AG09319 (cell line): ENCODE measurements around the gene CTSD.

Experiments
- DNase-seq: peaks from one replicate; pipeline ENCODE4 v3.0.0-alpha.2; 2010; ENCODE audit warnings: low read depth; ENCODE audit errors: extremely low read depth
- CTCF ChIP-seq: IDR thresholded peaks from 2 replicates; pipeline ENCODE4 v1.5.1; 2011; ENCODE audit warnings: low read depth, mild to moderate bottlenecking, inconsistent platforms, low read length, moderate library complexity

Gene CTSD

DNA sequence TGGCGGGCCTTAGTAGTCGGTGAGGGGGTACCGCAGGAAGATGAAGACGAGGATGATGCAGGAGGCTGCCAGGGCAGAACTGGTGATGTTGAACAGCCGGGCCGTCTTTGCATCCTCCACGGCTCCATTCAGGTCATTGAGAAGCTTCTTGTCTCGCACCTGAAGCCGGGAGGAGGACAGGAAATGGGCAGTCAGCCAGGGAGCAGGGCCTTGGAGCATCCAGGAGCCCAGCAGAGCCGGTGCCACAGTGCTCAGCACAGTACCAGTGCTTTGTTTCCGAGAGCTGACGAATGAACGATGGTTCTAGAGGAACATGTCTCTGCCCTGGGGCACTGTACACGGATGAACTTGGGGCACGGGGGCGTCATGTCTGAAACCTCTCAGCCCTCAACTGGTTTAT lies 28.5 kb downstream of the CTSD start:
- no peak for TF ChIP-seq CTCF
- DNase-seq: no peak

DNA sequence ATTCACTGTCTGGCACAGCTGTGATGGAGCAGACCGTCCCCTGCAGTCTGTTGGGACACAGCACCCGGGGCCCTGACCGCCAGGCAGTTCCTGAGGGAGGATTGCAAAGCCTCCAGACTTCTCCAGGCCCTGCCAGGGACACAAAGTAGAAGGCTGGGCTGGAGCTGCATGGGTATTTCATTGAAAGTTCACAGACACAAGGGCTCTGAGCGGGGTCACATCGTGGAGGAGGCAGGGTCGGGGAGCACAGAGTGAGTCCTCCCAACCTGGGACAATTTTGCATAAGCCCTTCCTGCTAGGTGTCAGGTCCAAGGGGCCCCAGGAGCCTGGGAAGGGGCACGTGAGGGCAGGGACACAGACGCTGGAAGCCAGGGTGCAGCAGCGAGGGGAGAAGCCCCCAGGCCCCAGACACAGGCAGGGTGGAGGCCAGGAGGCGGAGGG lies 29.1 kb downstream of the CTSD start:
- no peak for DNase-seq
- TF ChIP-seq CTCF: no peak

GRCh38 chr11:1733716-1734640 lies 29.7 kb downstream of the CTSD start:
- no peak for DNase-seq
- no peak for TF ChIP-seq CTCF

- TF ChIP-seq CTCF: no peak
- no peak for DNase-seq
Observed at GRCh38 chr11:1733009-1733715, 30.6 kb downstream of the CTSD start.

GRCh38 chr11:1732418-1733008 lies 31.2 kb downstream of the CTSD start:
- TF ChIP-seq CTCF: no peak

DNA sequence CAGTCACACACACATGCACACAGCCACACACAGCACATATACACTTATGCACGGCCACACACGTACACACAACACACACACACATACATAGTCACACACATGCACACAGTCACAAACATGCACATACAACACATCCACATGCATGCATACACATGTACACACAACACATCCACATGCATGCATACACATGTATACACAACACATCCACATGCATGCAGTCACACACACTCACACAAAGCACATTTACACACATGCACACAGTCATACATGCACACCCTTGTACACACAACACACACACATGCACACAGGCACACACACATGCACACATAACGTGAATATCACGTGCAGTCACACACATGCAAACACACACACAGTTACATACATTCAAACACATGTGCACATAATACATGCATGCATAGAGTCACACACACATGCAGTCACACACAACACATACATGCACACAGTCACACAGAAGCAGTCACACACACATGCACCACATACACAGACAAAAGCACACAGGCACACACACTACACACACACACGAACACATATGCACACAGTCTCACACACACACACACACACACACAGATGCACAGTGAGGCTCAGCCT lies 32.2 kb downstream of the CTSD start:
- TF ChIP-seq CTCF: no peak
- no peak for DNase-seq

More at GRCh38 chr11:1732418-1733008, 31.2 kb downstream of the CTSD start:
- no peak for DNase-seq
